HG03565 (cell line): ENCODE data around the gene ERC2.

Experiments
- ATAC-seq: cut with Tn5 transposase; IDR thresholded peaks from one replicate; pipeline ENCODE4 v1.9.1; 2021; ENCODE audit warnings: mild to moderate bottlenecking, moderate library complexity; ENCODE audit not compliant: unreplicated experiment

Gene ERC2

GRCh38 chr3:56193519-56193918 lies 274.7 kb downstream of the ERC2 start:
- no peak for ATAC-seq

DNA sequence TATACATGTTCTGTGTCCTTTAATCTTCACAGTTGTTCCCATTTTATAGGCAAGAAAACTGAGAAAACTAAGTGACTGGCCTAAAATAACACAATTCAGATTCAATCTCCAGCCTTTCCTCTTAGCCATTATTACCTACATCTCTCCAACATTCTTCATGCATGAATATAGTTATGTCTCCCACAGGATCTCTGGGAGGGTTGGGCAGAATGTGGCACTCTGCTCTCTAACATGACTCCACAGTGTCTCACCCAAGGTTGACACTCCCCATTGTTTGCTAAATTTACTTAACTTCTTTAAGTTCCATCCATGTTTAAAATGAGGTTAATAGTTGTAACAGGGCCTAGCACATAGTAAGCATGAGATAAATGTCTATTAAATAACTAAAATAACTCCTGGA lies 276.3 kb downstream of the ERC2 start:
- no peak for ATAC-seq

- ATAC-seq, result no peak
Measured at GRCh38 chr3:56190771-56191305, 277.4 kb downstream of the ERC2 start.

GRCh38 chr3:56190130-56190529 lies 278.1 kb downstream of the ERC2 start:
- ATAC-seq, result no peak

- no peak for ATAC-seq
Measured at GRCh38 chr3:56189536-56189935, 278.7 kb downstream of the ERC2 start.

GRCh38 chr3:56188201-56188600 lies 280.1 kb downstream of the ERC2 start:
- no peak for ATAC-seq

DNA sequence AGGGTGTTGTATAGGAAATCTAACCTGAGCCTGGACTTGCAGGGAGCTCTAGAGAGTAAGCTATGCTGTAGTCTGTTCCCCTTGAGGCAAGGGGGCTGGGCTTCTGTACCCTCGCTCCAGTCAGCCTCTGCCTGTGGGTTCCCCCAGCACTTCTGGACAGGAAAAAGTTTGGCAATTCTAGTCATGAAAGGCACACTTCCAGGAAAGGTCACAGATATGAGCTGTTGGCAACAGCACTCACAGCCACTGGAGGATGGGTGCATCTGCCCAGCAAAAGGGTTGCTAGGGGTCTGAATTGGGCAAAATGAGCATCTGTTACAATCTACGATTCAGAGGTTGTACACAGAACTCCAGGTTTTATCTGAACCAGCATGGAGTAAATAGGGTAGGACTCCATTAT lies 281.2 kb downstream of the ERC2 start:
- ATAC-seq, result no peak

DNA sequence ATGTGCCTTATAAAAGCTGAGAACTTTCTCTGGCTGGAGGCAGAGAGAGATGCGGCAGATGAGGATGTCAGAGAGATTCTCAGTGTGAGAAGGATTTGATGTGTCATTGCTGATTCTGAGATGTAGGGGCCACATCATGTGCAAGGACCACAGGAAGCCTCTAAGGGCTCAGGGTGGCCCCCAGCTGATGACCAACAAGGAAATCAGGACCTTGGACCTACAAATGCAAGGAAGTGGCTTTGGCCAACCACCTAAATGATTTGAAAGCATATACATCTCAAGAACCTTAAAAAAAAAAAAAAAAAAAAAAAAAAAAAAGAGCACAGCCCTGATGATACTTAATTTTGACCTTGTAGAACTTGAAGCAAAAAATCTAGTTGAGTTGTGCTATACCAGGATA lies 282.4 kb downstream of the ERC2 start:
- no peak for ATAC-seq

- ATAC-seq, result no peak
Measured at GRCh38 chr3:56183529-56183928, 284.7 kb downstream of the ERC2 start.

- no peak for ATAC-seq
Measured at GRCh38 chr3:56180433-56180832, 287.8 kb downstream of the ERC2 start.

DNA sequence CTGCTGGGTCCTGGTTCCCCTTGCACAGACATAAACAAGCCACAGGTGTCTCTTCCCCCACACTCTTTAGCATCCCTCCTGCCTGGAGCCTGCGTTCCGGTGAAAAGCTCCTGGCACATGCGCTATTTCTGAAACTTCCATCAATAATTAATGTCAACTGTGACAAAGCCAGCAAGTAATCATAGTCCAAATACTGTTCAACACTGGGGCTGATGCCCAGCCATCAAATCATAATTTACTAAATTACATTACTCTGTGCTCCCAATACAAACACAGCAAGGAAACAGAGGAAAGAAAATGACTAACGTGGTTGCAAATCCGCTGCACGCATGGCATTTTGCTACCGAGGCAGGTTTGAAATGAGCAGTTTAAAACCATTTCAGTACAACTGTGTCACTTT lies 294.7 kb downstream of the ERC2 start:
- no peak for ATAC-seq

- no peak for ATAC-seq
Measured at GRCh38 chr3:56164436-56164835, 303.8 kb downstream of the ERC2 start.

GRCh38 chr3:56157693-56158362 lies 310.4 kb downstream of the ERC2 start:
- ATAC-seq, result peak; percentile 69

GRCh38 chr3:56154297-56154696 lies 314.0 kb downstream of the ERC2 start:
- ATAC-seq, result no peak

- ATAC-seq, result no peak
Measured at GRCh38 chr3:56147354-56147753, 320.9 kb downstream of the ERC2 start.

DNA sequence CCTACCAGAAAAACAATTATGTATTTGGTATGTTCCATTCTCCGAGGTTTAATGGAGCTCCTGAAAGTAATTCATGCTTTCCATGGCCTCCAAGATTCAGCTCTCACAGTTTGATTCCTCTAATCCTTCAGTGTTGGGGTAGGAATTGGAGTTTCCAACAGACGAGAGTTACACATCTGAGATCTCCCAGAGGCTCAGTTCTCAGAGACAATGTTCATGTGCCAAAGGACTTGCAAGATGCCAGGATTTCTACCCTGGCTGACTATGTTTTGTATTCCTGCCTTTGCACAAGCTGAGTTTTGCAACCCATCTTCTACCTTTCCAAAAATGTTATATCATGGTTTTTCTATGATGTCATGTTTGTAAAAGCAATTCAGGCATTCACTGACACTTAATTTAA lies 322.9 kb downstream of the ERC2 start:
- ATAC-seq, result no peak

- no peak for ATAC-seq
Measured at GRCh38 chr3:56144805-56145204, 323.5 kb downstream of the ERC2 start.

GRCh38 chr3:56137415-56137814 lies 330.9 kb downstream of the ERC2 start:
- no peak for ATAC-seq

DNA sequence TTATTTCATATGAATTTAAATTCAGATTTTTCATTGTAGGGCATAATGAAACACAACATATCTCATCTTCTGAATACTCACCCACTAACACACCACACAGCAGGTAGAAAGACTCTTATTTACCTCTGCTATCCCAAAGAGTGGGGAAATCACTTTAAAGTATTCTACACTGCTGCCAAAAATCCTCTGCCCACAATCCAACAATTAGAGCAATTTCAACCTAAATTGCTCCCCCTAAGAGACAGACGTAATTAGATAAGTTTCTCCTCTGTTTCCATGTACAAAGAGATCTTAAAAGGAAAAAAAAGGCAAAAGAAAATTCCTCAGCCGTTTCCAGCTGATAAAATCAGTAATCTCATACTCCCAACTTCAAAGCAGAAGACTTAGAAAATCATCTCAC lies 331.8 kb downstream of the ERC2 start:
- no peak for ATAC-seq

GRCh38 chr3:56135941-56136340 lies 332.3 kb downstream of the ERC2 start:
- no peak for ATAC-seq

GRCh38 chr3:56133423-56133822 lies 334.8 kb downstream of the ERC2 start:
- no peak for ATAC-seq

DNA sequence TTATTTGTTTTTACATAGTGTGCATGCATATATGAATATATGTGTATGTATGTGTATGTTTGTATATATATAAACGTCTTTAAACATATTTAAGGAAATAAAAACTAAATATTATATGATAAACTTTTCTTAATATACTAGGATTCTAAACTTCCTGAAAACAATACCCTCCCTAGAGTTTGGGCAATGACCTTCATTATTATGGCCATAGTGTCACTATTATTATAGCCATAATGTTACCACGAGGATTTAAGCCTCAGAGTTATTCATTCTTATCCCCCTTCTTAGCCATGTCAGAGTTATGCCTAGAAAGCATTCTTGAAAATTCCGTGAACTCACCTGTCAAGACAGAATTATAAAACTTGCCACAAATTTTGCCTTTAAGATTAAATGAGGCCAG lies 335.5 kb downstream of the ERC2 start:
- no peak for ATAC-seq

DNA sequence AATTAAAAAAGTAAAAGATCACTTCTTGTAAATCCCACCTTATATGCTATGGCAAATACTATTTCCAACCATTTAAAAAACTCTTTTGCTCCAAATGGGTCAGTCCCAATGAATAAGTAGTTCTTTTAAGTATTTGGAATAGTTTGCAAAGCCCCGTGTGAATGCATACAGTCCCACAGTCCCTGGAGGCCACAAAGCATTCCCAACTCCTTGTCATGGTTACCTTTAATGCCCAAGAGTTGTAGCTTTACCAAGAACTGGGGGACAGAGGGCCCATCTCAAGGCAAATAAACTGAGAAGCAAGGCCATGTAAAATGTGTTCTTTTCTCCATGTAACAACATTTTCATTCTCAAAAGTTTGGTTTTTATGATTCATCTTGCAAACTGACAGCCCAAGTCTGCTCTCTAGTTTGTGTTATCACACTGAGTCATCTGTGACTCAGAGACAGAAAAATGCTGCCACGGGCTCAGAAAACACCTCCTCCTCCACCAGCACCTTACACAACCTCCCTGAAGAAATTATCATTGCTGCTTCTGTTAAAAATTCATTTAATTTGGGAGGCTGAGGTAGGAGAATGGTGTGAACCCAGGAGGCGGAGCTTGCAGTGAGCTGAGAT lies 336.2 kb downstream of the ERC2 start:
- no peak for ATAC-seq
